Measurements from ENCODE around the gene DHRS9. TPM values are rescaled to one million over a fixed set of nuclear protein-coding genes. Genes with fewer than 3 reads are reported as not detected.

The DHRS9 gene
- total RNA-seq, result 1 to 10 TPM in 1 of 2 donors, under 1 TPM in 1; 0.52 to 3.1 TPM
- polyA plus RNA-seq, result 1 to 10 TPM in 1 of 2 donors, under 1 TPM in 1; 1.00 to 1.9 TPM
- long read RNA-seq, donor 1, partial matches to known transcripts, result 0 of 1 reads
- long read RNA-seq, donor 1, other reads (novel, unspliced or antisense), result 1 of 1 reads
- long read RNA-seq, donor 2, partial matches to known transcripts, result 2 of 4 reads
- long read RNA-seq, donor 2, other reads (novel, unspliced or antisense), result 2 of 4 reads

DNA sequence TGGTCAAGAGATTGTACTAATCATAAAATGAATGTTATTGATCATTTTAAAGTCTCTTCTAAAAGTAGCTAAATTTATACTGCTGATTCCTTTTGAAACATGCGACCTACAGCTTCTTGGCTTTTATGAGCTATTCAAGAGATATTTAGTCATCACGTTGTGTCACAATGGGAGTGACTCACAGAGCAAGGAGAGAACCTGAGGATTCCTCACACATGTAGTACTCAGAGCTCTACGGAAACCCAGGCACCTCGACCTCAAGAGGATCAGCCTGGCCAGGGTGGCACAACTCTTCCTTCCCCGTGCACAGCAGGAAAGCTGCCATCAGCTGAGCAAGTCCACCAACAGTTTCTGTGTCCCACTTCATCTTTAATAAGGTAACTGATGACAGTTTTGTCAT, at the start of gene DHRS9:
Gene DHRS9 (plus strand): TSS at position 223 of the 400 bp plus-strand sequence. CDS start 12,019 bp downstream, outside the sequence.
- Histone ChIP-seq H3K4me1 (ENCODE audit: control insufficient read depth in 1 of 2, insufficient read depth in 2 of 2, low read length in 2 of 2) (no peaks in the 10 kb centered on the region), H3K36me3 (ENCODE audit: control insufficient read depth in 1 of 2, insufficient read depth in 2 of 2, low read length in 1 of 2) (no peaks in the 10 kb centered on the region), H3K4me3 (ENCODE audit: low read length in 2 of 2) (no peak within 1 kb of the TSS), H3K9me3 (ENCODE audit: control insufficient read depth, low read length) (peaks cover 2% of the 10 kb centered on the region), H3K27me3 (ENCODE audit: control insufficient read depth in 1 of 2, insufficient read depth in 2 of 2, low read length in 1 of 2) (no peaks in the 10 kb centered on the region), H3K27ac (ENCODE audit: low read depth in 1 of 2, low read length in 2 of 2) (no peak within 1 kb of the TSS)
- peak in 1 of 2 donors; percentile 43 for DNase-seq
- WGBS, 2 donors, result 77 to 78% methylated on average over 5 of the region's 5 CpGs
- no peak for ATAC-seq (ENCODE audit: low FRiP score)
- intact Hi-C loops (cut with DNase I), result no loop called here

DNA sequence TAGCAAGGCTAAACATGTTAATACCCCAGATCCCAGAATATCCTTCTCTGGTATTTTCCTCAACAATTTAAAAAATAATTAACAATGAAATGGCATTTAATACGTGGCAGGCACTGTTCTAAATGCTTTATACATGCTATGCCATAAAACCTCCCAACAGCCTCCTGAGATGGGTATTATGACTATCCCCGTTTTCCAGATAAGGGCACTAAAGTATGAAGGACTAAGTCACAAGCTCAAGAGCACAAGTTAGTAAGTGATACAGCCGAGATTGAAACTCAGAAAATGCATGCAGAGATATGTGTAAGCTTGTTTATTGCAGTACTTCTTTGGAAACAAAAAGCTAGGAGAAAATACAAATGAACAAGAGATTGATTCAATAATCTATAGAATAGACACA, 46.2 kb upstream of the DHRS9 start:
- ATAC-seq (ENCODE audit: low FRiP score) (no peak), DNase-seq (no peak)
- intact Hi-C loops (cut with DNase I), result no loop called here
- 52 to 62% methylated on average over 3 of the region's 3 CpGs for WGBS, 2 donors
- no peaks in the 10 kb centered on the region for H3K9me3 ChIP-seq (ENCODE audit: control insufficient read depth, low read length)
- no peaks in the 10 kb centered on the region for H3K27me3 ChIP-seq (ENCODE audit: control insufficient read depth in 1 of 2, insufficient read depth in 2 of 2, low read length in 1 of 2)
- H3K27ac ChIP-seq (ENCODE audit: low read depth in 1 of 2, low read length in 2 of 2), result no peak overlapping the region
- no peaks in the 10 kb centered on the region for H3K4me1 ChIP-seq (ENCODE audit: control insufficient read depth in 1 of 2, insufficient read depth in 2 of 2, low read length in 2 of 2)
- no peaks in the 10 kb centered on the region for H3K36me3 ChIP-seq (ENCODE audit: control insufficient read depth in 1 of 2, insufficient read depth in 2 of 2, low read length in 1 of 2)
- H3K4me3 ChIP-seq (ENCODE audit: low read length in 2 of 2), result no peak overlapping the region

DNA sequence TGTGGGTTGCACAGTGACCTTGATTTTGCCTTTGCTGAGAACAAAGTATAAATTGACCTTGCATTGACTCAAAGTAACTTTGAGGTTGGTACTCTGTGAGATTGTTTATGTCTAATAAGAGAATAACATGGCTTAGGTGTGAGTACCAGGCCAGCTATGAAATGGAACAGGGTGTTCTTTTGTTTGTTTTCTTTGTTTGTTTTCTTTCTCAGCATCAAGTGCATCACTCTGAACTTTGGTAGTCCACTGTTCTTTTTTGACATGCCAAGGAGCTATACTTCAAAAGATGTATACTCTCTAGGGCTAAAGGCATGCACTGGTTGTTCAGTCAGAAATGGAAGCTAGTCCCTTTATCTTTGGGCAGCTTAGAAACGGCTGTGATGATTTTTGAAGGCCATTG, 43.3 kb upstream of the DHRS9 start:
- Histone ChIP-seq H3K27ac (ENCODE audit: low read depth in 1 of 2, low read length in 2 of 2) (no peak overlapping the region), H3K36me3 (ENCODE audit: control insufficient read depth in 1 of 2, insufficient read depth in 2 of 2, low read length in 1 of 2) (no peaks in the 10 kb centered on the region), H3K4me3 (ENCODE audit: low read length in 2 of 2) (no peak overlapping the region), H3K9me3 (ENCODE audit: control insufficient read depth, low read length) (no peaks in the 10 kb centered on the region), H3K4me1 (ENCODE audit: control insufficient read depth in 1 of 2, insufficient read depth in 2 of 2, low read length in 2 of 2) (no peaks in the 10 kb centered on the region), H3K27me3 (ENCODE audit: control insufficient read depth in 1 of 2, insufficient read depth in 2 of 2, low read length in 1 of 2) (no peaks in the 10 kb centered on the region)
- intact Hi-C loops (cut with DNase I), result no loop called here
- DNase-seq (no peak), ATAC-seq (ENCODE audit: low FRiP score) (no peak)
- WGBS, 2 donors, result 38 to 45% methylated on average over 1 of the region's 1 CpG

- intact Hi-C loops (cut with DNase I), result no loop called here
- no peak for ATAC-seq (ENCODE audit: low FRiP score)
- no peaks in the 10 kb centered on the region for H3K9me3 ChIP-seq (ENCODE audit: control insufficient read depth, low read length)
- H3K27ac ChIP-seq (ENCODE audit: low read depth in 1 of 2, low read length in 2 of 2), result no peak overlapping the region
- no peaks in the 10 kb centered on the region for H3K27me3 ChIP-seq (ENCODE audit: control insufficient read depth in 1 of 2, insufficient read depth in 2 of 2, low read length in 1 of 2)
- no peaks in the 10 kb centered on the region for H3K4me1 ChIP-seq (ENCODE audit: control insufficient read depth in 1 of 2, insufficient read depth in 2 of 2, low read length in 2 of 2)
- DNase-seq, result no peak
- 75 to 83% methylated on average over 3 of the region's 3 CpGs for WGBS, 2 donors
- no peaks in the 10 kb centered on the region for H3K36me3 ChIP-seq (ENCODE audit: control insufficient read depth in 1 of 2, insufficient read depth in 2 of 2, low read length in 1 of 2)
- H3K4me3 ChIP-seq (ENCODE audit: low read length in 2 of 2), result no peak overlapping the region
Observed at GRCh38 chr2:169027234-169027633, 42.1 kb upstream of the DHRS9 start.

GRCh38 chr2:169029341-169029740, 40.0 kb upstream of the DHRS9 start:
- DNase-seq, result no peak
- ATAC-seq (ENCODE audit: low FRiP score), result no peak

GRCh38 chr2:169031202-169031601, 38.2 kb upstream of the DHRS9 start, which contains the start of gene ABCB11:
Gene ABCB11 (minus strand): TSS chr2:169031324. CDS start chr2:169018125, 13,199 bp downstream.
- Histone ChIP-seq H3K9me3 (ENCODE audit: control insufficient read depth, low read length) (peaks cover 4% of the 10 kb centered on the region), H3K4me3 (ENCODE audit: low read length in 2 of 2) (no peak within 1 kb of the TSS), H3K27ac (ENCODE audit: low read depth in 1 of 2, low read length in 2 of 2) (no peak within 1 kb of the TSS), H3K4me1 (ENCODE audit: control insufficient read depth in 1 of 2, insufficient read depth in 2 of 2, low read length in 2 of 2) (no peaks in the 10 kb centered on the region), H3K27me3 (ENCODE audit: control insufficient read depth in 1 of 2, insufficient read depth in 2 of 2, low read length in 1 of 2) (no peaks in the 10 kb centered on the region), H3K36me3 (ENCODE audit: control insufficient read depth in 1 of 2, insufficient read depth in 2 of 2, low read length in 1 of 2) (no peaks in the 10 kb centered on the region)
- intact Hi-C loops (cut with DNase I), result no loop called here
- ATAC-seq (ENCODE audit: low FRiP score) (no peak), DNase-seq (no peak)
- 67 to 76% methylated on average over 3 of the region's 3 CpGs for WGBS, 2 donors

More at GRCh38 chr2:169029341-169029740, 40.0 kb upstream of the DHRS9 start:
- Histone ChIP-seq H3K4me3 (ENCODE audit: low read length in 2 of 2) (no peak overlapping the region), H3K9me3 (ENCODE audit: control insufficient read depth, low read length) (peaks cover 1% of the 10 kb centered on the region), H3K27me3 (ENCODE audit: control insufficient read depth in 1 of 2, insufficient read depth in 2 of 2, low read length in 1 of 2) (no peaks in the 10 kb centered on the region), H3K36me3 (ENCODE audit: control insufficient read depth in 1 of 2, insufficient read depth in 2 of 2, low read length in 1 of 2) (no peaks in the 10 kb centered on the region), H3K4me1 (ENCODE audit: control insufficient read depth in 1 of 2, insufficient read depth in 2 of 2, low read length in 2 of 2) (no peaks in the 10 kb centered on the region), H3K27ac (ENCODE audit: low read depth in 1 of 2, low read length in 2 of 2) (no peak overlapping the region)
- intact Hi-C loops (cut with DNase I), result no loop called here
- WGBS, 2 donors, result 53 to 61% methylated on average over 5 of the region's 5 CpGs

DNA sequence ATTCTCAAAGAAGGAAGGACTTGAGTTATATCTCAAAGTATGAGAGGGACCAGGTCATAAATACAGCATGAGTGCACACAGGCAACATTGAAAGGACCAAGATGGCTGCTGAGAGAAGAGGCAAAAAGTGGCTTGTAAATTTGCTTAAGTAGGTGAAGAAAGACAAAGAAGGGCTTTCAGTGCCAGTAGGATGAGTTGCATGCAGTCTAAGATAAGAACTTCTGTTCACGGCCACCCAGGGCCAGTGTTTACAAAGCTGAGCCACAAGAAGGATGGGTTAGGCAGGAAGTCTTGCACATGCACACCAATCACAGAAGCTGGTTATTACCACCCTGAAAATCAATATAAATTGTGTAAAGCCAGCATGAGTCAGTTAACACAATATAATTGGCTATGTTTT, 35.1 kb upstream of the DHRS9 start:
- intact Hi-C loops (cut with DNase I), result no loop called here
- DNase-seq, result no peak
- peaks cover 4% of the 10 kb centered on the region for H3K9me3 ChIP-seq (ENCODE audit: control insufficient read depth, low read length)
- H3K36me3 ChIP-seq (ENCODE audit: control insufficient read depth in 1 of 2, insufficient read depth in 2 of 2, low read length in 1 of 2), result no peaks in the 10 kb centered on the region
- H3K27ac ChIP-seq (ENCODE audit: low read depth in 1 of 2, low read length in 2 of 2), result no peak overlapping the region
- H3K4me1 ChIP-seq (ENCODE audit: control insufficient read depth in 1 of 2, insufficient read depth in 2 of 2, low read length in 2 of 2), result no peaks in the 10 kb centered on the region
- no peaks in the 10 kb centered on the region for H3K27me3 ChIP-seq (ENCODE audit: control insufficient read depth in 1 of 2, insufficient read depth in 2 of 2, low read length in 1 of 2)
- ATAC-seq (ENCODE audit: low FRiP score), result no peak
- no peak overlapping the region for H3K4me3 ChIP-seq (ENCODE audit: low read length in 2 of 2)
- WGBS, 2 donors, result 53 to 66% methylated on average over 1 of the region's 1 CpG

GRCh38 chr2:169034984-169035544, 34.3 kb upstream of the DHRS9 start:
- DNase-seq (no peak), ATAC-seq (ENCODE audit: low FRiP score) (no peak)
- intact Hi-C loops (cut with DNase I), result no loop called here
- H3K4me1 ChIP-seq (ENCODE audit: control insufficient read depth in 1 of 2, insufficient read depth in 2 of 2, low read length in 2 of 2), result no peaks in the 10 kb centered on the region
- H3K27me3 ChIP-seq (ENCODE audit: control insufficient read depth in 1 of 2, insufficient read depth in 2 of 2, low read length in 1 of 2), result no peaks in the 10 kb centered on the region
- no peak overlapping the region for H3K27ac ChIP-seq (ENCODE audit: low read depth in 1 of 2, low read length in 2 of 2)
- peaks cover 4% of the 10 kb centered on the region for H3K9me3 ChIP-seq (ENCODE audit: control insufficient read depth, low read length)
- no peak overlapping the region for H3K4me3 ChIP-seq (ENCODE audit: low read length in 2 of 2)
- H3K36me3 ChIP-seq (ENCODE audit: control insufficient read depth in 1 of 2, insufficient read depth in 2 of 2, low read length in 1 of 2), result no peaks in the 10 kb centered on the region

DNA sequence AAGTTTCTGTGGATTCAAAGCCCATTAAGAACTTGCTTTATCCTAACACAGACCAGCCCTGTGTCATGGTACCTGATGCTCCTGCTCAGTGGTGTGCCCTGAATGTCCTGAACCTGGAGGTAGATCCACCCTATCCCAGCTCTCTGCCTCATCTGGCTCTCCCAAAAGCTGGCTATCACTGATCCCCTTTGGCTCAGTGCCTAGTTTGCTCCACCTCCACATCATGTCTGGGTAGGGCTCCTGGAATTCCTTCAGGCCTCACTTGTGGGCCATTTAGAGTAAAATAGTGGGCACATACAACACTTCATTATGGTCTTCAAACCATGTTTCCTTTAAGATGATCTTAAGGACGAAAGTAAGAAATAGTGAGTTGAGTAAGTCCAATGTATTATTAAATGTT, 33.5 kb upstream of the DHRS9 start:
- no peaks in the 10 kb centered on the region for H3K36me3 ChIP-seq (ENCODE audit: control insufficient read depth in 1 of 2, insufficient read depth in 2 of 2, low read length in 1 of 2)
- H3K9me3 ChIP-seq (ENCODE audit: control insufficient read depth, low read length), result peaks cover 4% of the 10 kb centered on the region
- H3K4me3 ChIP-seq (ENCODE audit: low read length in 2 of 2), result no peak overlapping the region
- H3K27ac ChIP-seq (ENCODE audit: low read depth in 1 of 2, low read length in 2 of 2), result no peak overlapping the region
- WGBS, 2 donors, result 57 to 89% methylated on average over 1 of the region's 1 CpG
- no peak for ATAC-seq (ENCODE audit: low FRiP score)
- H3K27me3 ChIP-seq (ENCODE audit: control insufficient read depth in 1 of 2, insufficient read depth in 2 of 2, low read length in 1 of 2), result no peaks in the 10 kb centered on the region
- intact Hi-C loops (cut with DNase I), result no loop called here
- no peak for DNase-seq
- H3K4me1 ChIP-seq (ENCODE audit: control insufficient read depth in 1 of 2, insufficient read depth in 2 of 2, low read length in 2 of 2), result no peaks in the 10 kb centered on the region

Measured in aorta (tissue), 5 donors.